HG03342 (cell line): ENCODE measurements around the gene SRP72.
A peak's percentile ranks its signal among the peaks of the same experiment; 100 is the strongest.
"Not testable (repeated sequence)": the region's sequence is repeated elsewhere in the genome, so short reads cannot be mapped to it uniquely, and the experiment has no call there.

Experiments used
- ATAC-seq: cut with Tn5 transposase; IDR thresholded peaks from one replicate; pipeline ENCODE4 v1.9.1; 2021; ENCODE audit warnings: mild to moderate bottlenecking, moderate library complexity; ENCODE audit not compliant: unreplicated experiment

The SRP72 gene

DNA sequence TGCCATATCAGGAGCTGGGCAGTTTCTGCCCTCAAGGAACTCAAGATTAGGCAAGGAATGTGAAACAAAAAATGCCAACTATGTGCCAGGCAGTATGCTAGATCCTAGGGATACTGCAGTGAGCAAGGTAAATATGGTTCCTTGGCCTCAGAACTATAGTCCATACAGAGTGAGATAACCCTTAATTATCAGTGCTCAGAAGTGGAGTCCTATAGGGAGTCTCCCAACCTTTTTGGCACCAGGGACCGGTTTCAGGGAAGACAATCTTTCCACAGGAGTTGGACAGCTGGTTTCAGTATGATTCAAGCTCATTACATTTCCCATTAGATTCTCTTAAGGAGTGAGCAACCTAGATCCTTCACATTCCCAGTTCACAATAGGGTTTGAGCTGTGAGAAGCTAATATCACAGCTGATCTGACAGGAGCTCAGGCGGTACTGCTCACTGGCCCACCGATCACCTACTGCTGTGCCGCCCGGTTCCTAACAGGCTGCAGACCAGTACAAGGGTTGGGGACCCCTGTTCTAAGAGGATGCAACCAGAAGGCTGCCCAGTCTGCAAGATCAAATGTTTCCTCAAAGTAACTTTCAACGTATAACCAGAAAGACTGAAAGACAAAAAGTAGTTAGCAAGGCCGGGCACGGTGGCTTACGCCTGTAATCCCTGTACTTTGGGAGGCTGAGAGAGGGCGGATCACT is 1.7 kb upstream of the SRP72 start:
- no peak for ATAC-seq

DNA sequence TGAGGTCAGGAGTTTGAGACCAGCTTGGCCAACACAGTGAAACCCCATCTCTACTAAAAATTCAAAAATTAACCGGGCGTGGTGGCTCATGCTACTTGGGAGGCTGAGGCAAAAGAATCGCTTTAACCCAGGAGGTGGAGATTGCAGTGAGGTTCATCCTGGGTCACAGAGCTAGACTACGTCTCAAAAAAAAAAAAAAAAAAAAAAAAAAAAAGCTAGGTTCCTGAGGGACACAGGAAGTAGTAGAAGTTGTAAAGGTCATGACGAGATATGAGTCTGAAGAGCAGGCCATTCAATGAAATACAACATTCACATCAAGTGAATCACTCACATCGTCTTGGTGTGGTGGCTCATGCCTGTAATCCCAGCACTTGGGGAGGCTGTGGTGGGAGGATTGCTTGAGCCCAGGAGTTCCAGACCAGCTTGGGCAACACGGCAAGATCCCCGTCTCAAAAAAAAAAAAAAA is 1.1 kb upstream of the SRP72 start:
- not testable (repeated sequence) for ATAC-seq

DNA sequence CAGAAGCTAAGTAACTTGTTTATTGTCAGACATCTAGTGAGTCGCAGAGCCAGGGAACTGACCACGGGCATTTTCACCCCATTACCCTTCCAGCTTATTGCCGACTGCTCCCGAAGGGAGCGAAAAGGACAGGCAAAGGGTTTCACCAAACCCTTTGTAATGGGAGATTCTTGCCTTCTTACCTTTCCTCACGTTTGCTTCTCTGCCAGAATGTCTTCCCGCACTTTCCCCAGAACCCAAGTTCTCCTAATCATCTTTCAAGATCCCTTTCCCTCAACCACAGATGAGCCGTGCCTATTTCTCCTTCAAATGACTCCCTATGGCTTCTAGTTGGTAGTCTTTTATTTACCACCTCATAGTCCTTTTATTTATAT is 520 bp upstream of the SRP72 start:
- ATAC-seq: no peak

DNA sequence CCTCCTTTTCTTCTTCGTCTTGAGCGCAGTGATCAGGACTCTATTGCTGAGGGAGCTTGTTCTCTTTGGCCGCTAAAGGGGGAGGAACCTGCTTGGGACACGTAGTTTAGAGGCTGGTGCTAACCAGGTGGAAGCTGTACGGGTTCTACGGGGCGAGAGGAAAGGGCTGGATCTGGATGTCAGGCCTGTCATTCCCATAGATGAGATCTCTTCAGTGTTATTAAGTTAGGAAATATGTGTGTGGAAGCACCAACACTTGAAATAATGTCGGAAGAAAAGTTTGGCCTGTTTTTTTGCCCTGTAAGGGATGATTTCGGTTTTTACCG is 643 bp downstream of the SRP72 start:
- ATAC-seq: peak; percentile 37

DNA sequence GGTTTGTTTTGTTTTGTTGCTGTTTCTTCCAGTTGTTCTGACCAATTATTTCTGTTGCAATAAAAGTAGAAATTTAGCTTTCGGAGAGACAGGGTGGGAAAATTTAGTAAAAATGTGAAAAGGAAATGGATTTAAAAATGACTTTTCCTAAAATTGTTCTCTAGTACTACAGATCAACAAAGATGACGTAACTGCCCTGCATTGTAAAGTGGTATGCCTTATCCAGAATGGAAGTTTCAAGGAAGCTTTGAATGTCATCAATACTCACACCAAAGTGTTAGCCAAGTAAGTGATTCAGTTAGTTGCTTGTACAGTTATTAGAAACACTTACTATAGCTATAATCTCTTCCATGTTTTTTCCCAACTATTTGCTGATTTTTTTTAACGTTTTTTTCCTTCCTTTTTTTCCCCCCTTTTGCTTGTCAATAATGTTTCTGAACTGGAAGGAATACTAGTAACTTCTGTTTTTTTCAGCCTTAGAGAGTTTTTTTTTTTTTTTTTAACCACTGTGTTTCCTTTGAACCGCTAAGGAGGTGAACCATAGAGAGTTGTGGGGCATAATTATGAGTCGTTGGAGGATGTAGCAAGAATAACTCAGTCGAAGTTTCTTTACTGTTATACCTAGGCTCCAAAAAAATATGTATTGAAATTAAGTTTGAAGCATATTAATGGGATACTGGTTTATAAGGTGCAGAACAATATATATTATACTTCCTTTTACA is 2.2 kb downstream of the SRP72 start:
- no peak for ATAC-seq

DNA sequence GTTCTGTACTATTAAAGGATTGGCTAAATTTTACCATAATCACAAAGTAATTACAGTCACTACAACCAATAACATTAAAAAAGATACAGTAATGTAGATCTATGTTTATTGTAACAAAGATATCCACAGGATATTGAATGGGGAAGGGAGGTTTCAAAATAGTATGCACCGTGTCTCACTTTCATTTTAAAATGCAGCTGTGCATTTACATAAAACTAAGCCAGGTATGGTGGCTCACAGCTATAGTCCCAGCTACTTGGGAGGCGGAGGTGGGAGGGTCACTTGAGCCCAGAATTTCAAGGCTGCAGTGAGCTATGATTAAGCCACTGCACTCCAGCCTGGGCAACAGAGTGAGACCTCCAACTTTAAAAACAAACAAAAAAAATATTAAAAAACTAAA is 8.5 kb downstream of the SRP72 start:
- ATAC-seq: peak; percentile 86

DNA sequence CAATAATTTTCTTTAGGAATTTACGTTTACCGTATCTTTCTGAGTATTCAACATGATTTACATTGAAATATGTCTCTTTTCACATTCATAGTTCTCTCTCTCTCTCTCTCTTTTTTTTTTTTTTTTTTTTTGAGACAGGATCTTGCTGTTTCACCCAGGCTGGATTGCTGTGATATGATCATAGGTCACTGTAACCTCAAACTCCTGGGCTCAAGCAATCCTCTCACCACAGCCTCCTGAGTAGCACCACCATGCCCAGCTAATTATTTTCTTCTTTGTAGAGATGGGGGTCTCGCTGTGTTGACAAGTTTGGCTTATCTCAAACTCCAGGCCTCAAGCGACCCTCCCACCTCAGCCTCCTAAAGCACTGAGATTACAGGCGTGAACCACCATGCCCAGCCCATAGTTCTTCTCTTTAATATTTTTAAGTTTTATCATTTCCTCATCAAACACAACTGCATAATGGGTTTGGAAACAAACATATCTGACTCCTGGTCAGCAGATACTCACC is 9.8 kb downstream of the SRP72 start:
- no peak for ATAC-seq

DNA sequence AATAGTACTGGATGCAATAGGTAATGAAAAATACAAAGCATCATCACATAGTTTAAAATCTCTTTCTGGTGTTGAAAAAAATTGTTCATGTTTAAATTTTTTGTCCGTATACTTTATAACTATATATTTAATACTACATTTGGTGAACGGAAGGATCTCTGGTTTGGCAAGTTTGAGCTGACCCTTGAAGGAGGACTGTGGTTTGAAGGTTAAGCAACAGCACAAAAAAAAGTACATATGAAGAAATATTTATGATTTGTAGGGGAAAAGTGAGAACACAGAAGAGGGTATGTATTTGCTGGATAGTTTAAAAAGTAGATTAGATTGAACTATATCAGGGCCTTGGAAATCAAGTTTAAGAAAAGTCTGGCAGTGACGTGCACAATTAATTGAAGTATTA is 13.3 kb downstream of the SRP72 start:
- no peak for ATAC-seq

DNA sequence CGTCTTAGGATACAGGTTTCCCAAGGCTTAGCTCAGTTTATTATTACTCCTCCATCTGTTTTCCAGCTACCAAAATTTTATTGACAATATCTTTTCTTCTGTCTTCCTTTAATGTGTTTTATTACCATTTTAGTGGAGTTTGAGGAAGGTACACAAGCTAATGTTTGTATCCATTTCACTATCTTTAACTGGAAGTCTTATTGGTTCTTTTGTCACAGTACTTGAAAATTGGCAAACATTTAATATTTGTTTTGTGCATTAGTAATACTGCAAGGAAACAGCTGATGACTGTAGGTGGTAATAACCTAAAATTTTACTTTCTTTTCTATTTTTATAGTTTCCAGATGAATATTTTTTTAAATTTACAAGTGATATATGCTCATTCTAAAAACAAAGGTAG is 28.8 kb downstream of the SRP72 start:
- no peak for ATAC-seq

DNA sequence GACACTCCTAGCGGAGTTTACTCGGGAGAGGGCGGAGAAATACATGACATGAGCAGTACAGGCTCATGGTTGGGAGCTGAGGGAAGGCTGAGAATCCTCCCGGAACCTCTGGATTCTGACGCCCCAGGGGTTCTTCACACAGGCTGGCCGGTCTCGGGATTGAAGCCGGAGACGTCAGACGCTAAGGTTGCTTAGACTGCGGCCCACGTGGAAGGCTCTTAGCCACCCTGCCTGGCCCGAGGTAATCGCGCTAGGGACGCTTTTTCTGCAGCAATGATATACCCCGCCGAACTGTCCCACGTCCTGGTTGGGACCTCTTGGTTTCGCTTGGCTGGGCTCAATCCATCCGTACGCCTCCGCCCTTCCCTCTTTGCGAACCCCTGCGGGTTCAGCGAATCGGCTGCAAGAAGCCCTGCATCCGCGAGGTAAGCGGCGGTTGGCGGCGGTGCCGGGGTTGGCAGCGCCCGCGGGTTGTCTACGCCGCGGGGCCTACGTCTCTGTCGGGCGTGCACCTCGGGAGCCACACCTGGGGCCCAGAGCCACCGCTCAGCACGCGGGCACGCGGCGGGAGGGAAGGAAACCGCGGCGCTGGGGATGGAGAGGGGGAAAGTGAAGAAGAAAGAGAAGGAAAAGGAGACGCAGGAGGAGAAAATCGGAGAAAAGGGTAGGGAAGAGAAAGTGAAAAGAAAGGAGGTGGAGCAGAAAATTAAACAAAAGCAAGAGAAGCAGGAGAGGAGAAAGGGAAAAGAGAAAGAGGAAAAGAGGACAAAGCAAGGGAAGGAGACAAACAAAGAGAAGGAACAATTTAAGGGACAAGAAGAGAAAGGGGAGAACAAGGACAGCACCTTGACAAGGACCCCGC is 38.1 kb downstream of the SRP72 start, which contains the start of gene ARL9:
TSS of gene ARL9 (plus strand) at position 523 of the 862 bp plus-strand sequence. CDS start at position 595, 72 bp downstream.
- ATAC-seq: peak; percentile 64

DNA sequence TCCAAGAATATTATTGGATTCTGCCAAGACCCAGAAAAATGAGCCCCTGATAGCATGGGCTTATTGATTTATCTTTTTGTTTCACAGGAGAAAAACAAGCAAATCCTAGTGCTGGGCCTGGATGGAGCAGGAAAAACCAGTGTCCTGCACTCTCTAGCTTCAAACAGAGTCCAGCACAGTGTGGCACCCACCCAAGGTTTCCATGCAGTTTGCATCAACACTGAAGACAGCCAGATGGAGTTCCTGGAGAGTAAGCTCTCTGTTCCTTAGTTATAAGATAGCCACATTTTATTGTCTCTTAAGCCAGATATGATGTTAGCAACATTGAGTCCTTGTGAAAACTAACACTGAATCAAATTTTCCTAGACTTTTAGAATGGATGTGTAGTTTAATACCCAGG is 43.7 kb downstream of the SRP72 start:
- no peak for ATAC-seq

DNA sequence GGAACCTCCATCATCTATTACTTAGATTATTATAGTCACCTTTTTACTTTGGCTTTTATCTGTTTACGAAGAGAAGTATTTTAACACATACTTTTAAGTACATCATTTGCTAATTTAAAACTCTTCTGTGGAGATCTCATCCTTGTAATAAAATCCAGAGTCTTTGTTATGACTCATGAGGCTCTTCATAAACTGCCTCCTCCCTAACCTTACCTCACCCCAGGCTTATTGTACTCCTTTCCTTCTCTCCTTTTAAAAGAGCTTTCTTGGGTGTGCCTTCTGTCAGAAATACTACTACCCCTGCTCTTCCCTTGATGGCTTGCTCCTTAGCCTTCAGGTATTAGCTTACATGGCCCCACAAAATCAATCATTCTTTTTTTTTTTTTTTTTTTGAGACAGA is 44.7 kb downstream of the SRP72 start:
- no peak for ATAC-seq

DNA sequence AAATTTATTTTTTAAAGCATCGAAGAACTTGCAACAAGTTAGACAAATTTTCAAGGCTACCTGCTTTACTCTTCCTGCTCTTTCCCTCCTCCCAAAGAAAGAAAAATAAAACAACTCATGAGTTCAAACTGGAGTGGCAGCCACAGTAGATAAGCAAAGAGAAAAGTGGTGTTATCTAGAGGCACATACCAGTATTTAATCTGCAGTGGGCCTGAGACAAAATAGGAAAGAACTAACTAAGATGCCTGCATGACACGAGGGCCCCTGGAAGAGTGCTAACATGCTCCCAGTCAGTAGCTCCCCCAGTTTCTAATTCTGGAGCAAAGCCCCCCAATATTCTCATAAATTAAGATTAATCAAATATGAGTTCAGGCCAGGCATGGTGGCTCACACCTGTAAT is 46.1 kb downstream of the SRP72 start:
- ATAC-seq: no peak

DNA sequence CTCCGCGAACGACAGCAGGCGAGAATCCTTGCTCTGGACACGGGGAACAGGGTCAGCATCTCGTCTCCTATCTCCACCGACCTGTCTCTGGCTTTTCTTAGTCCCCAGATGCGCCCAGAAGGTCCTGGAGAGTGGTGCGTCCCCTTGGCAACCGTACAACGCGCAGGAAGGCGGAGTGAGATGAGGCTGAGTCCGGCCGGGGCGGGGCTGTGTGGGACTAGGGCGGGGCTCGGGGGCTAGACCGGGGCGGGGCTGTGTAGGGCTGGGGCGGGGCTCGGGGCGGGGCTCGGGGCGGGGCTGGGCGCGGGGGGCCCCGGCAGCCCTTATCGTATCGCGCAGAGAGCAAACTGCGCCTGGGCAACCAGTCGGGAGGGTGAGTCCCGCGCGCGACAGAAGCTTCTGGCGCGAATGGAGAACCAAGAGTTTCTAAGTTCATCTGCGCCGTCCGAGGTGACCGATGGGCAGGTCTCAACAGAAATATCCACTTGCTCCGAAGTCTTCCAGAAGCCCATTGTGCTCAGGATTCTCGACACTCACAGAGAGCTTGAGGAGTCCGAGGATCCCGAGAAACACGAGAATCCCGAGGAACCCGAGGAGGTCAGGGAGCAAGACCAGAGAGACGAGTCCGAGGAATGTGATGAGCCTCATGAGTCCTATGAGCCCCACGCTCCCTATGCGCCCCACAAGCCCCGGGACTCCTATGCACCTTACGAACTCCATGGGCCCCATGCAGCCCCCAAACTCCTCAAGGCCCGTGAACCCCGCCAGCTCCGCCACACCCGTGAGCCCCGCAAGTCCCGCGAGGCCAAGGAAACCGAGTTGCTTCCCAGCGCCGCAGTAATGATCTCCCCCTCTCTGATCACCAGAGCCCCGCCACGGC is 63.1 kb downstream of the SRP72 start:
- ATAC-seq: peak; percentile 96

DNA sequence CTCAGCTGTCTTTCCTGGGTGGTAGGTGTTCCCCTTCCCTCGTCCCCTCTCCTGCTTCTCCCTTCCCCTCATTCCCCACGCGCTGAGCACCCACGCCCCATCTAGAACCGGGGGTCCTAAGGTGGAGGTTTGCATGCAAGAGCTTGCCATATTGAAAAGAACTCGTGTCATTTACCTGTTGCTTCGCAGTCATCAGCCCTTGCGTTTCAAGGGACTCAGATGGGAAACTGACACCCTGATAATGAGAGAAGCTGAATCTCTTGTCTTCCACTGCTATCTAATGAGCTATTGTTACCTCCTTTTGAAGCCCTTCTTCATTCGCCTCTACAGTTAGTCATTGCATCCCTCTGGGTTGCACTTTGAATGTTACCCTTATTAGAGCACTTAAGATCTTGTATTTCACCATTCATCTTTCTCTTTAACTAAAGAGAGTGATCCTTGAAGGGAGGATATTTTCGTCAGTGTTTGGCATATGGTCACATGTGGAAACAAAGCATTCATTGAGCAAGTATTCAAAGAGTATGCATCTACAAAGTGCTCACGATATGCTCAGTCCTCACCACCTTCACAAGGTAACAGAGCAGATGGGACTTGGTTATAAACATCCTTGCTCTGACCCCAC is 63.8 kb downstream of the SRP72 start:
- ATAC-seq: no peak

DNA sequence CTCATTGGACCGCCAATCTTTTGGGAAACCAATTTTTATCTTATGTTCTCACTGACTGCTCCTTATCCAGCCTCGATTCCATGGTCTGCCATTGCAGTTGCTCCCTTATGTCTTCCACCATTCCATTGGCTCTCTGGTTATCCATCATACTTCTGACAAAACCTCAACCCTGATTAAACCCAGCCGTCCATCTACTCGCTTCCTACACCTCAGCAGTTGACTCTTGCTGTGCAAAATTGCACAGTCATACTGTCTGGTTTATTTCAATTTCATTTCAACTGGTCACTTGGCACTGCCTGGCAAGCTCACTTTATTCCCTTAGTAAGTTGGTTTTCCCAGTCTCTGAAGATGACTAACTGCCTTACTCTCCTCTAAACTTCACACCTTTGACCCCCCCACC is 64.4 kb downstream of the SRP72 start:
- no peak for ATAC-seq

DNA sequence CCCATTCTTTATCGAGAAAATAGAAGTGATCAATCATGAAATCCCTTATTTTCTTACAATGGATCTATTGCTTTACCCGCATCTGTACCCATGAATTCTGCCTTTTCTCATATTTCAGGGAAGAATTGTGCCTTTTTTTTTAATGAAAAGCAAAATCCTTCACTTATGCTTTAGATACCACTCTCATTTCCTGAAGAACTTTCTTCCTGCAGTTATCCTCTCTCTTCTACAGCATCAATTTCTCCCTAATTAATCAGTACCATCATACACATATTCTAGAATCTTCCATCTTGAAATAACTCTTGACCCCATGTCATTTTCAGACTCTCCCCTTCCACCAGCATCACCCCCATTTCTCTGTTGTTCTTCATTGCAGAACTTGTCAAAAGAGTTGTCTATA is 64.8 kb downstream of the SRP72 start:
- no peak for ATAC-seq

DNA sequence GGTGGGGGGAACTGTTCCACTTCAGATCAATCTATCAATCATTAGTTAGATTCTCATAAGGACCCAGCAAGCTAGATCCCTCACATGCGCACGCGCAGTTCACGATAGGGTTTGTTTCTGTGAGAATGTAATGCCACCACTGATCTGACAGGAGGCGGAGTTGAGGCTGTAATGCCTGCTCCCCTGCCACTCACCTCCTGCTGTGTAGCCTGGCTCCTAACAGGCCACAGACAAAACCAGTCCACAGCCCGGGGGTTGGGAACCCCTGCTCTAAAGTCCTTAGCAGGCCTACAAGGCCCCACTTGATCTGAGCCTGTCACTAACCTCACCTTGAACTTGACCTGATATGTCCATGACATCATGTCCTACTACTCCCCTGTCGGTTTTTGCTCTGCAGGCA is 68.5 kb downstream of the SRP72 start:
- ATAC-seq: no peak

DNA sequence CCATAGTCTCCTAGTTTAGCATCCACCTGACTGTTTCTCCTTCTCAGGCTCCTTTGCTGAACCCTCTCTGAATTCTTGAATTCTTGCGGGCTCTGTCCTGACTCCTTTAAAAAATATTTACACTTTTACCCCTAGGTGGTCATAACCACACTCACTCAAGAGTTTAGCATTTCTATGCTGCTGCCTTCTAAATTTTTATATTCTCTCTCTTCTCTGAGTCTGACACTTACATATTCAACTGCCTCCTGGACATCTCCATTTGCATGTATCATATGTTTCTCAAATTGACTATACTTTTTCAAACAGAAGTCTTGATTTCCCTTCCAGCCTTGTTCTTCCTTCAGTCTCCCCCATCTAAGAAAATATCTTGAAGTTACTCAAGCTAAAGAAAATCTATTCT is 69.7 kb downstream of the SRP72 start:
- ATAC-seq: no peak

DNA sequence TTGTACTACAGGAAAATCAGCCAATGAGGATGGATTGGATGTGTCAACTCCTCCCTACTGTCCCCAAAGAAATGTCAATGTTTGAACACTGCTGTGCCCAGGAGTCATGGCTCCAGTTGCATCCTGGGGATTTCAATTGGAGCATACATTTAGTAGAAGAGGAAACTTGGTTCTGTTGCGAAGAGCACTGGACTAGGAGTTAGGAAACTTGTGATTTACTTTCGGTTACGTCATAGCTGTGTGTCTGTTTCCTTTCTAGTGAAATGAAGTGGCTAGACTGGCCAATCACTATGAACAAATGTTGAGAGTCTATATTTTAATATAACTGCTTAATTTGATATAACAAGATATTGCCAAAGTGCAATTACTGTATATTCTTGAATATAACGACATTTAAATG is 73.4 kb downstream of the SRP72 start:
- no peak for ATAC-seq
